Tibial nerve (tissue), 4 donors: ENCODE measurements around the gene B3GALT6. TPM values are rescaled to one million over a fixed set of nuclear protein-coding genes. Genes with fewer than 3 reads are reported as not detected.

ENCODE experiments used
- DNase-seq, 2 donors: peaks; one replicate each; pipeline ENCODE4 v3.0.0-alpha.2; 2019; ENCODE audit warnings: low spot score in 2 of 2
- H3K27ac ChIP-seq, 4 donors: fragments of 200-600 bp; sonication (generic) in 3 of 4; one replicate each; pipeline ENCODE4 v1.5.1; 2017 to 2019; ENCODE audit warnings: mild to moderate bottlenecking in 1 of 4
- H3K27me3 ChIP-seq, 2 donors: fragments of 200-600 bp; sonication (generic) in 1 of 2; one replicate each; pipeline versions ENCODE4 v1.5.1 to v1.6.0; 2017 to 2019
- H3K36me3 ChIP-seq, 3 donors: fragments of 200-600 bp; sonication (generic); one replicate each; pipeline ENCODE4 v1.5.1; 2018 to 2019
- H3K4me1 ChIP-seq, 4 donors: fragments of 200-600 bp; sonication (generic) in 3 of 4; one replicate each; pipeline ENCODE4 v1.5.1; 2017 to 2019
- H3K4me3 ChIP-seq, 4 donors: fragments of 200-600 bp; sonication (generic) in 3 of 4; one replicate each; pipeline ENCODE4 v1.5.1; 2017 to 2019; ENCODE audit warnings: mild to moderate bottlenecking in 1 of 4, moderate library complexity in 1 of 4
- H3K9me3 ChIP-seq, 4 donors: fragments of 200-600 bp; sonication (generic) in 3 of 4; one replicate each; pipeline ENCODE4 v1.5.1; 2017 to 2019
- EP300 ChIP-seq, 2 donors: sonication (generic); formaldehyde crosslinking; IDR thresholded peaks; one replicate each; pipeline ENCODE4 v1.6.1; 2017; ENCODE audit warnings: antibody characterized with exemption in 2 of 2, mild to moderate bottlenecking in 1 of 2
- POLR2A ChIP-seq, 2 donors: fragments of 450-650 bp; IDR thresholded peaks; one replicate each; pipeline ENCODE4 v1.6.1; 2017; ENCODE audit warnings: antibody characterized with exemption in 2 of 2, mild to moderate bottlenecking in 2 of 2, moderate library complexity in 2 of 2
- WGBS, 2 donors: methylation state at CpG; one replicate each; pipeline ENCODE4 v1.1.5; 2018; 5-methylcytosine and 5-hydroxymethylcytosine counted together
- total RNA-seq, 4 donors: library from RNA; depleted of rRNA; stranded (reverse); fragments of >200 nt; gene quantifications; one replicate each; pipeline ENCODE4 v1.1.0, GENCODE V29; 2016
- TF ChIP-seq, protein P1 (sequence below), 5 experiments: fragments of 200-600 bp in 3 of 5; fragments of 450-650 bp in 2 of 5; sonication (generic) in 3 of 5; IDR thresholded peaks; one replicate each; pipeline ENCODE4 v1.5.1; 2016 to 2019; ENCODE audit warnings: antibody characterized with exemption in 5 of 5, mild to moderate bottlenecking in 3 of 5, moderate library complexity in 2 of 5

B3GALT6 gene
- total RNA-seq, 4 donors from 2014 or later = 13.3 to 24.0 (median 21.4) TPM

DNA sequence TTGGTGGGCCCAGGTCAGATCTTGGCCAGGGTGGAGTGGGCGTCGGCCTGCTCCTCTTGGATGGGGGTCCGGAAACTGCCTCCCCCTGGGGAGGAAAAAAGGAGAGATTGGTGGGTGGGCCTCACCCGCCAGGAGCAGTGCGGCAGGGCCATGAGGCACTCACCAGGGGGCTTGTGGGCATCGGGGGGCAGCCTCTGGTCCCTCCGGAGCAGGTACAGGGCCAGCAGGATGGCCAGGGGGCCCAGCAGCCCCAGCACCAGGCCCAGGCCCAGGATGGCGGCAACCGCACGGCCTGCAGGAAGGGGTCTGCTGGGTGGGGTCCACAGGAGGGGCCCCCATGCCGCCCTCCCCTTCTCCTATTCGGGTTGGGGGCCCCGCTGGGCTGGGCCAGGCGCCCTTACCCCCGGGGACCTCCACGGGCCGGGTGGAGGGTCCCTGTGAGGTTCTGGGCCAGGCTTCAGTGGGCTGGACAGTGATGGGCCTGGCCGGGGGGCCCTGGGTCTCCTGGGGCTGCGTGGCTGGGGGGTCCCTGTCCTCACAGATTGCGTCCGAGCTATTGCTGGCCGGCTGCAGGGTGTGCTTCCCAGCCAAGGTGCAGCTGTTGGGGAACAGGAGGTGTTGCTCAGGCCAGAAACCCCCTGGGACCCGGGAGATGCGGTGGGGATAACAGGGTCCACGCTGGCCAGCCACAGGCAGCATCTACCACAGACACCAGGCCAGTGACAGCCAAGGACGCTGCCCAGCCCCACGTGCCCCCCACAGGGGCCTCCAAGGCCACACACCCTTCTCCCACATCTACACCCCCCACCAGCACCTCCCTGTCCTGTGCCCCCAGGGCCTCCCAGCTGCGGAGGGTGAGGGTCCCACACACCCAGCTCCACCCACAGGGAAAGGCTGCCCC, 20.2 kb upstream of the B3GALT6 start:
- WGBS, 2 donors = 80 to 87% methylated on average over 13 to 24 of the region's 28 CpGs
- H3K27ac ChIP-seq = no peak overlapping the region
- H3K36me3 ChIP-seq = peaks cover 0 to 22% (median 0%) of the 10 kb centered on the region in 3 donors
- peaks cover 0 to 46% (median 29%) of the 10 kb centered on the region in 4 donors for H3K4me1 ChIP-seq
- no peak for DNase-seq
- TF ChIP-seq, protein P1, sequence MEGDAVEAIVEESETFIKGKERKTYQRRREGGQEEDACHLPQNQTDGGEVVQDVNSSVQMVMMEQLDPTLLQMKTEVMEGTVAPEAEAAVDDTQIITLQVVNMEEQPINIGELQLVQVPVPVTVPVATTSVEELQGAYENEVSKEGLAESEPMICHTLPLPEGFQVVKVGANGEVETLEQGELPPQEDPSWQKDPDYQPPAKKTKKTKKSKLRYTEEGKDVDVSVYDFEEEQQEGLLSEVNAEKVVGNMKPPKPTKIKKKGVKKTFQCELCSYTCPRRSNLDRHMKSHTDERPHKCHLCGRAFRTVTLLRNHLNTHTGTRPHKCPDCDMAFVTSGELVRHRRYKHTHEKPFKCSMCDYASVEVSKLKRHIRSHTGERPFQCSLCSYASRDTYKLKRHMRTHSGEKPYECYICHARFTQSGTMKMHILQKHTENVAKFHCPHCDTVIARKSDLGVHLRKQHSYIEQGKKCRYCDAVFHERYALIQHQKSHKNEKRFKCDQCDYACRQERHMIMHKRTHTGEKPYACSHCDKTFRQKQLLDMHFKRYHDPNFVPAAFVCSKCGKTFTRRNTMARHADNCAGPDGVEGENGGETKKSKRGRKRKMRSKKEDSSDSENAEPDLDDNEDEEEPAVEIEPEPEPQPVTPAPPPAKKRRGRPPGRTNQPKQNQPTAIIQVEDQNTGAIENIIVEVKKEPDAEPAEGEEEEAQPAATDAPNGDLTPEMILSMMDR (IDR thresholded peaks at IDR 0.05) = no peak
- TF ChIP-seq POLR2A (IDR thresholded peaks at IDR 0.05) = no peak
- no peak for TF ChIP-seq EP300 (IDR thresholded peaks at IDR 0.05)
- H3K27me3 ChIP-seq = peaks cover 0 to 37% of the 10 kb centered on the region in 2 donors
- peak overlapping the region in 1 of 4 donors; percentile 35 for H3K4me3 ChIP-seq
- no peaks in the 10 kb centered on the region for H3K9me3 ChIP-seq

DNA sequence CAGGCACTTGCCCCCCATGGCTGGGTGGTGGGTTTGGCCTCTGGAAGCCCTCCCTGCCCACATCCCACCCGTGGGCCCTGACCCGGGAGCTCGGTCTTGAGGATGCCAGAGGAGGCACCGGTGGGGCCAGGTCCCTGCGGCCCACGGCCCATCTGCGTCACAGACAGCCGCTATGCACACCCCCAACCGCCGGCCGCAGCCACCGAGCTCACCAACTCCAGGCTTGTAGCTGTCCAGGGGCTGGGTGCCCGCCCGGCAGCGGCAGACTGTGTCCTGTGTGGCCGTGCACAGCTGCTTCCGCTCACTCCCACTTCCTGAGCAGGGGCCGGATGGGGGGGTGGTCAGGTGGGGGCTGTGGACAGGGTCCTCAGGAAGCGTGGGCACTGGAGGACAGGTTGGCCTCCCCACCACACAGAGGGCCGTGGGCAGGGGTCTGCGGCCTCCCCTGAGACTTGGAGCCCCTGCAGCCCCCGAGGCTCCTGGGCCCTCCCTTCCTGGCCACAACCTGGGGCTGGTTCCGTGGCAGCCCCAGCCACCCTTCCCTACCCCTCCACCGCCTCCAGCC, 19.2 kb upstream of the B3GALT6 start:
- Histone ChIP-seq H3K4me1 (peaks cover 0 to 36% (median 25%) of the 10 kb centered on the region in 4 donors), H3K36me3 (peaks cover 0 to 33% (median 0%) of the 10 kb centered on the region in 3 donors), H3K9me3 (no peaks in the 10 kb centered on the region), H3K27ac (peak overlapping the region in 1 of 4 donors; percentile 19), H3K4me3 (peak overlapping the region in 2 of 4 donors; percentile 32 to 35), H3K27me3 (peaks cover 0 to 26% of the 10 kb centered on the region in 2 donors)
- no peak for DNase-seq
- 44 to 57% methylated on average over 7 to 12 of the region's 24 CpGs for WGBS, 2 donors
- TF ChIP-seq POLR2A (IDR thresholded peaks at IDR 0.05) (no peak), EP300 (IDR thresholded peaks at IDR 0.05) (no peak)
- TF ChIP-seq, protein P1 (IDR thresholded peaks at IDR 0.05) = no peak

DNA sequence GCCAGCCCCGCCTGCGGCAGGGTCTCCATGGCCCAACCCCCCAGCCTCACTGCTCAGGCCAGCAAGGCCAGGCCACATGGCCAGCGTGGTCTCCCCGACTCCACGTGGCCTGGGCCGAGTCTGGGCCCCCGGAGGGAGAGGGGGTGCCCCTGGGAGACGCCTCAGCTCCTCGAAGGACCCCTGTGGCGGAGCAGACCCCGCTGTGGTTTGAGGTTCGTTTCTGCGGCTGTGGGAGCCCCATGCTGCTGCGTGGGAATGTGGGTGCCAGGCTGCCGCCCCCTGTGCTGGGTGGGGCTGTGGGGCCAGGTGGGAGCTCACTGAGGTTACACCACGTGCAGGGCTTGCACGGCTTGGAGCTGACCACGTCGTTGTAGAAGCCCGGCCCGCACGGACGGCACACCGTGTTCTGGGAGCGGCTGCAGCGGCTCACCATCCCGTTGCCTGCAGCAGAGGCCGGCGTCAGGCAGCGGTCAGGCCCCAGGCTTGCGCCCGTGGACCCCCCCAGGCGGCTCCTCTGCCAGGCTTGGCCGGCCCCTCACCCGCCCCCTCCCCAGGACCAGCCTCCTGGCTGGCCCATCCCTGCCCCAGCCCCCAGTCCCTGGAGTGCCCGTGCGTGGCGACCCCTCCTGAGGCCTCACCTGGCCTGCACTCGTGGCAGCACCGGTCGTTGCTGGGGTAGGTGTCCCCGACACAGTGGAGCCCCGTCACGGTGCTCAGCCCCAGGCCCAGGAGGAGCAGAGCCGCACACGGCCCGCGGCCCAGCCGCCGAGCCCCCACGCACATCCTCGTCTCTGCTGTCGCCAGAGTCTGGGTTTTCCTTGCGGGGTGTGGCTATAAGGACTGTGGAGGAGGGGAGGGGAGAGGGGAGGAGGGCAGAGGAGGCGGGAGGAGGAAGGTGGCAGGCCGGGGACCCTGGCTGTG, 18.4 kb upstream of the B3GALT6 start, which contains the start of gene TNFRSF4:
Gene TNFRSF4, minus strand, starts transcription at position 809 of the 921 bp plus-strand sequence. Its CDS starts 26 bp downstream, at position 783.
- Histone ChIP-seq H3K27me3 (peaks cover 0 to 19% of the 10 kb centered on the region in 2 donors), H3K9me3 (no peaks in the 10 kb centered on the region), H3K4me1 (peaks cover 0 to 29% (median 18%) of the 10 kb centered on the region in 4 donors), H3K27ac (no peak within 1 kb of the TSS), H3K4me3 (peak within 1 kb of the TSS in 2 of 4 donors; percentile 32 to 35), H3K36me3 (peaks cover 0 to 41% (median 0%) of the 10 kb centered on the region in 3 donors)
- TF ChIP-seq EP300 (IDR thresholded peaks at IDR 0.05) = no peak
- TF ChIP-seq, protein P1 (IDR thresholded peaks at IDR 0.05) = no peak
- no peak for TF ChIP-seq POLR2A (IDR thresholded peaks at IDR 0.05)
- DNase-seq = no peak
- WGBS, 2 donors = 47 to 57% methylated on average over 24 to 34 of the region's 56 CpGs

DNA sequence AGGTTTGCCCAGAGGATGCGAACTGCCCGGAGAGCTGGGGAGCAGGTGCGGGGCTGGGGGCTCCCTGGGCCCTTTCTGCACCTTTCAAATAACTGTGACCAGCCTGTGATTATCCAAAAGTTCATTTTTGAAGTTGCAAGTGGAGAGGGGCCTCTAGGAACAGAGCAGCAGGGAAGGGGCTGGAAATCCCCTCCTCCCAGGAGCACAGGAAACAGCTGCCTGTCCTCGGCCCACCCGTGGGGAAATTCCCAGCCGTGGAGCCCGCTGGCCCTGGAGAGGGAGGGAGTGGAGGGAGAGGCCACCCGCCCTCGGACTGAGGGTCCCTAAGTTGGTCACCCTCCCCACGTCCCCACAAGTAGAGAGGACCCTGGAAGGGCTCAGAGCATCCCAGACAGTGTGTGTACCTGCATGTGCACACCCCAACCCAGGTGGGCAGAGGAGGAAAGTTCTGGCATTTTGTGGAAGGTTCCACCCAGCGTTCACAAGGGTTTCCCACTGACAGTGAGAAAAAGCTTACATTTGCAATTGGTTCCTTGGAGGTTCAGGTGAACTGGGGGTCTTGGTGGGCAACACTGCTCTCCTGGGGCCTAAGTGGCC, 16.9 kb upstream of the B3GALT6 start:
- Histone ChIP-seq H3K9me3 (no peaks in the 10 kb centered on the region), H3K36me3 (peaks cover 0 to 56% (median 0%) of the 10 kb centered on the region in 3 donors), H3K27me3 (peaks cover 0 to 11% of the 10 kb centered on the region in 2 donors), H3K27ac (no peak overlapping the region), H3K4me1 (peaks cover 0 to 22% (median 13%) of the 10 kb centered on the region in 4 donors), H3K4me3 (no peak overlapping the region)
- TF ChIP-seq POLR2A (IDR thresholded peaks at IDR 0.05) = no peak
- TF ChIP-seq, protein P1 (IDR thresholded peaks at IDR 0.05) = no peak
- no peak for TF ChIP-seq EP300 (IDR thresholded peaks at IDR 0.05)
- 49 to 50% methylated on average over 11 of the region's 11 CpGs for WGBS, 2 donors
- no peak for DNase-seq
